ENCODE data around the gene ATF5.
A peak's percentile ranks its signal among the peaks of the same experiment; 100 is the strongest.

ATF5 gene

GRCh38 chr19:49929121-49929610 lies at the start of gene ATF5, which contains the start of gene NUP62:
Gene ATF5, plus strand, starts transcription at chr19:49929205. Its CDS starts 1,646 bp downstream, at chr19:49930851.
Gene NUP62, minus strand, starts transcription at chr19:49929504. Its CDS starts 19,697 bp downstream, at chr19:49909807.
- peak; percentile 94 for DNase-seq

GRCh38 chr19:49879243-49879963 lies 49.6 kb upstream of the ATF5 start:
- no peak for DNase-seq

- DNase-seq = no peak
These were observed 48.7 kb upstream of the ATF5 start for GRCh38 chr19:49880162-49880869.

- DNase-seq = no peak
These were observed 47.8 kb upstream of the ATF5 start for GRCh38 chr19:49881186-49881585.

GRCh38 chr19:49881672-49882394 lies 47.2 kb upstream of the ATF5 start:
- no peak for DNase-seq

- DNase-seq = no peak
These were observed 46.4 kb upstream of the ATF5 start for GRCh38 chr19:49882643-49883042.

GRCh38 chr19:49883094-49883493 lies 45.9 kb upstream of the ATF5 start:
- DNase-seq = no peak

GRCh38 chr19:49884109-49884508 lies 44.9 kb upstream of the ATF5 start:
- DNase-seq = no peak

- no peak for DNase-seq
These were observed 44.2 kb upstream of the ATF5 start for GRCh38 chr19:49884760-49885159.

- no peak for DNase-seq
These were observed 41.9 kb upstream of the ATF5 start for GRCh38 chr19:49887037-49887664.

GRCh38 chr19:49887665-49888509 lies 41.1 kb upstream of the ATF5 start:
- DNase-seq = no peak

- DNase-seq = no peak
These were observed 40.5 kb upstream of the ATF5 start for GRCh38 chr19:49888510-49888824.

- no peak for DNase-seq
These were observed 39.8 kb upstream of the ATF5 start for GRCh38 chr19:49889038-49889686.

- peak; percentile 81 for DNase-seq
These were observed 39.2 kb upstream of the ATF5 start for GRCh38 chr19:49889687-49890348.

- DNase-seq = peak; percentile 78
These were observed 38.4 kb upstream of the ATF5 start for GRCh38 chr19:49890349-49891311.

- no peak for DNase-seq
These were observed 37.6 kb upstream of the ATF5 start for GRCh38 chr19:49891393-49891792.

- no peak for DNase-seq
These were observed 36.3 kb upstream of the ATF5 start for GRCh38 chr19:49892716-49893115.

GRCh38 chr19:49894011-49894664 lies 34.9 kb upstream of the ATF5 start:
- no peak for DNase-seq

- DNase-seq = no peak
These were observed 34.0 kb upstream of the ATF5 start for GRCh38 chr19:49894879-49895565.
